D721Med (cell line): ENCODE data around the gene LRMDA.

ENCODE experiments used
- DNase-seq: peaks from one replicate; pipeline ENCODE4 v3.0.0; 2011; ENCODE audit warnings: low spot score; ENCODE audit not compliant: insufficient read length
- FAIRE-seq: peaks from 2 replicates; lab custom pipeline; 2011; peaks lifted over from hg19 to GRCh38; lab: Jason Lieb, UNC
- CTCF ChIP-seq: IDR thresholded peaks from 2 replicates; pipeline ENCODE4 v1.5.1; 2012; ENCODE audit warnings: mild to moderate bottlenecking, control low read depth; ENCODE audit not compliant: insufficient read depth; ENCODE audit errors: missing control alignments

The LRMDA gene

GRCh38 chr10:75630746-75631145 lies 199.3 kb downstream of the LRMDA start:
- FAIRE-seq, result no peak
- no peak for DNase-seq
- no peak for TF ChIP-seq CTCF

- FAIRE-seq, result no peak
- TF ChIP-seq CTCF, result no peak
Observed at GRCh38 chr10:75632805-75633462, 201.5 kb downstream of the LRMDA start.

GRCh38 chr10:75633568-75633967 lies 202.1 kb downstream of the LRMDA start:
- TF ChIP-seq CTCF, result no peak
- no peak for DNase-seq
- FAIRE-seq, result no peak

More at GRCh38 chr10:75632805-75633462, 201.5 kb downstream of the LRMDA start:
- no peak for DNase-seq

GRCh38 chr10:75634947-75635346 lies 203.5 kb downstream of the LRMDA start:
- TF ChIP-seq CTCF, result no peak
- no peak for FAIRE-seq
- no peak for DNase-seq

- TF ChIP-seq CTCF, result no peak
- no peak for FAIRE-seq
- no peak for DNase-seq
Observed at GRCh38 chr10:75638752-75639151, 207.3 kb downstream of the LRMDA start.

GRCh38 chr10:75639736-75640135 lies 208.3 kb downstream of the LRMDA start:
- TF ChIP-seq CTCF, result no peak
- FAIRE-seq (no peak), DNase-seq (no peak)

GRCh38 chr10:75640381-75640780 lies 209.0 kb downstream of the LRMDA start:
- FAIRE-seq, result no peak

More at GRCh38 chr10:75640381-75640780, 209.0 kb downstream of the LRMDA start:
- TF ChIP-seq CTCF, result no peak
- no peak for DNase-seq
